SU-DHL-6 (cell line): ENCODE data around the gene SLC38A1.

ENCODE experiments used
- CTCF ChIP-seq: fragments of 200-600 bp; sonication (generic); IDR thresholded peaks from one replicate; pipeline ENCODE4 v1.5.1; 2017; ENCODE audit warnings: antibody characterized with exemption, mild to moderate bottlenecking, low read length, moderate library complexity; ENCODE audit not compliant: insufficient read depth, poor library complexity, severe bottlenecking
- EZH2phosphoT487 ChIP-seq: fragments of 200-600 bp; sonication (generic), shearing (Covaris generic); conservative IDR thresholded peaks from 2 replicates; pipeline ENCODE4 v1.6.1; 2018; ENCODE audit warnings: mild to moderate bottlenecking, antibody characterized with exemption, low read length, moderate library complexity, mixed read lengths

- TF ChIP-seq CTCF (no peak), EZH2phosphoT487 (no peak)
Measured at GRCh38 chr12:46206471-46206870, 62.4 kb downstream of the SLC38A1 start.
